HG02798 (cell line): ENCODE results near the gene CNIH1.
"Not testable (repeated sequence)": the region's sequence is repeated elsewhere in the genome, so short reads cannot be mapped to it uniquely, and the experiment has no call there.

Source experiments
- ATAC-seq: cut with Tn5 transposase; IDR thresholded peaks from one replicate; pipeline ENCODE4 v1.9.1; 2021; ENCODE audit warnings: mild to moderate bottlenecking; ENCODE audit not compliant: unreplicated experiment, poor library complexity

Gene CNIH1

GRCh38 chr14:54470701-54471100 lies 29.5 kb upstream of the CNIH1 start:
- ATAC-seq: no peak

- ATAC-seq: no peak
Measured at GRCh38 chr14:54467280-54467679, 26.1 kb upstream of the CNIH1 start.

GRCh38 chr14:54465654-54466053 lies 24.5 kb upstream of the CNIH1 start:
- no peak for ATAC-seq

- ATAC-seq: no peak
Measured at GRCh38 chr14:54462048-54462447, 20.9 kb upstream of the CNIH1 start.

DNA sequence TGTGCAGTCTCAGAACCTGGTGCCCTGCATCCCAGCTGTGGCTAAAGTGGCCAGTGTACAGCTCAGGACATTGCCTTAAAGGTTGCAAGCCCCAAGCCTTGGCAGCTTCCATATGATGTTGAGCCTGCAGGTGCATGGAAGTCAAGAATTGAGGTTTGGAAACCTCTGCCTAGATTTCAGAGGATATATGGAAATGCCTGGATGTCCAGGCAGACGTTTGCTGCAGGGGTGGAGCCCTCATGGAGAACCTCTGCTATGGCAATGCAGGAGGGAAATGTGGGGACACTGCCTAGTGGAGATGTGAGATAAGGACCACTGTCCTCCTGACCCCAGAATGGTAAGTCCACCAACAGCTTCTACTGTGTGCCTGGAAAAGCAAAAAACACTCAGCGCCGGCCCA lies 17.9 kb upstream of the CNIH1 start:
- ATAC-seq: no peak

- ATAC-seq: not testable (repeated sequence)
Measured at GRCh38 chr14:54458536-54458935, 17.4 kb upstream of the CNIH1 start.

DNA sequence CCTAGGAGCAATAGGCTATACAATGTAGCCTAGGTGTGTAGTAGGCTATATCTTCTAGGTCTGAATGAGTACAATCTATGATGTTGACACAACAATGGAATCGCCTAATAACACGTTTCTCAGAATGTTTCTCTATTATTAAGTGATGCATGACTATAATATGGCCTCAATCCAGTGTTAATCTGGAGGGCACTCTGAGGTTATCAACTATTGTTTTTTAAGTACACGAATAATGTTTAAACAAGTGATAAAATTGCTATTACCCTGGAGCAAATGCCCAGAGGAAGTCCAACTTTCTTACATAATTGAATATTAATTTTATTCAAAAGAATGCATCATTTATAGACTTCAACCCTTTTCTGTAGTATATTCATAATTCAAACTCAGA lies 16.4 kb upstream of the CNIH1 start:
- no peak for ATAC-seq

GRCh38 chr14:54456820-54457608 lies 15.8 kb upstream of the CNIH1 start:
- not testable (repeated sequence) for ATAC-seq

DNA sequence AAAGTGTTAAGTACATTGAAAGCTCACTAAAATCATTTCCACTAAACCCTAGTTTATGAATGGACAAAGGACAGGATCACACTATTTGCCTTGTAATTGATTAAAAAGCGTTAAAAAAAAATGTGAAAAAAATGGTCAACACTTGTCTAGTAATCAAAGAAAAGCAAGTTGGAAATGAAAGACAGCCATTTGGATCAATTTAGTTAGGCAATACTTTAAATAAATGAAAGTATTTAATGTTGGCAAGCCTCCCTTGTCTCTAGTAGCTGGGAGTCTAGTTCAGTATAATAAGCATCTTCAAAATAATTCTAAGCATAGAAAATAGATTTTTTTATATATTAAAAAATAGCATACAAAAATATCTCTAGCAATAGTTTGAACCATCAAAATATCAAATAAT lies 14.2 kb upstream of the CNIH1 start:
- no peak for ATAC-seq

DNA sequence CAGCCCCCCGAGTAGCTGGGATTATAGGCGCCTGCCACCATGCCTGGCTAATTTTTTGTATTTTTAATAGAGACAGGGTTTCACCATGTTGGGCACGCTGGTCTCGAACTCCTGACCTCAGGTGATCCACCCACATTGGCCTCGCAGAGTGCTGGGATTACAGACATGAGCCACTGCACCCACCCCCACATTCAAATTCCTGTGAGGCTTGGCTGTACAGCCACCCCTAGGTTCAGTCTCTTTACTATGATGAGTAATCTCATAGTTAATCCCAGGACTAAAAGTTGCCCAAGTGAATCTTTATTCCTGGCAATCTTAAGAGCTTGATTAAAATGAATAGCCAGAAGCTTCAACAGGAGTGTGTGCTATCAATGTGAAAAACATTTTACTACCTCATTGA lies 12.8 kb upstream of the CNIH1 start:
- ATAC-seq: not testable (repeated sequence)

GRCh38 chr14:54453252-54453651 lies 12.1 kb upstream of the CNIH1 start:
- no peak for ATAC-seq

DNA sequence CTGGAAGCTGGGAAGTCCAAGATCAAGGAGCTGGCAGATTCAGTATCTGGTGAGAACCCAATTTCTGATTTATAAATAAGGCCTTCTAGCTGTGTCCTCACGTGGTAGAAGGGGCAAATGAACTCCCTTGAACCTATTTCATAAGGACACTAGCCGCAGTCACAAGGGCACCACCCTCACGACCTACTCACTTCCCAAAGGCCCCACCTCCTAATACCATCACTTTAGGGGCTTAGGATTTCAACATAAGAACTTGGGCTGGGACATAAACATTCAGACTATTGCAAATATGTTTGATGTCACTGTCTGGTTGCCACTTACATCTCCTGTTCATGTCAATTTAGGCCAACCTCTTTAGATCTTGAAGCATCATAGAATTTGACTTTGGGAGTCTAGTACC lies 10.8 kb upstream of the CNIH1 start:
- ATAC-seq: no peak

GRCh38 chr14:54451121-54451601 lies 10.0 kb upstream of the CNIH1 start:
- no peak for ATAC-seq

DNA sequence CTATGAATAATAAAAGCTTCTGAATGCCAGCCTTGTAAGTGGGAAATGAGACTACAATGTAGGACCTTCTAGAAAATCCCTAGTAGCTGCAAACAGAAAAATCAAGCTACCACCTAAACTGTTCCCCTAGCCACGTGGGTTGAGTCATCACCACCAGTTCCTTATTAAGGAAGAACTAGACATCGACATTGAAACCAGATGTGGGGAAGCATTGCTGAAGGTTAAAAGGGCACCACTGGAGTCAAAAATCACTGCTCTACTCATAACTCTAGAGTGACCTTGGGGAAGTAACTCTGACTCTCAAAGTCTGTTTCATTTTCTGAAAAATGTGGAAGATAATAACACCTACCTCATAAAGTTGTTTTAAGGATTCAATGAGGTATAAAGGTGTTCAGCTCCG lies 9.4 kb upstream of the CNIH1 start:
- ATAC-seq: peak; percentile 77

DNA sequence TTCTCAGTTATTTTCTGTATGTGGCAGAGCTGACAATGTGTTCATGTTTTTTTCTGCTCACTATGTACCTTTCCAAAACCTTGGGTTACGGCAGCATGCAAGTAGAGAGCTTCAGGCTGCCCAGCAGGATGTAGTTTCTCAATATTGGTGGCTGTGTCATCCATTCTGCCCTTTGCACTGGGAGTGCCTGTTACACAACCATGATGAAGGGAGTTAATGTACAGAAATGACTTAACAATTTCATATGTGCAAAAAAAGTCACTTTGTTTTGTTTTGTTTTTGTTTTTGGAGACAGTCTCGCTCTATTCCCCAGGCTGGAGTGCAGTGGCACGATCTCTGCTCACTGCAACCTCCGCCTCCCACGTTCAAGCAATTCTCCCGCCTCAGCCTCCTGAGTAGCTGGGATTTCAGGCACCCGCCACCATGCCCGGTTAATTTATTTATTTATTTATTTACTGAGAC lies 6.1 kb upstream of the CNIH1 start:
- no peak for ATAC-seq

GRCh38 chr14:54446161-54446693 lies 5.1 kb upstream of the CNIH1 start:
- ATAC-seq: no peak

- ATAC-seq: no peak
Measured at GRCh38 chr14:54444681-54445080, 3.5 kb upstream of the CNIH1 start.

DNA sequence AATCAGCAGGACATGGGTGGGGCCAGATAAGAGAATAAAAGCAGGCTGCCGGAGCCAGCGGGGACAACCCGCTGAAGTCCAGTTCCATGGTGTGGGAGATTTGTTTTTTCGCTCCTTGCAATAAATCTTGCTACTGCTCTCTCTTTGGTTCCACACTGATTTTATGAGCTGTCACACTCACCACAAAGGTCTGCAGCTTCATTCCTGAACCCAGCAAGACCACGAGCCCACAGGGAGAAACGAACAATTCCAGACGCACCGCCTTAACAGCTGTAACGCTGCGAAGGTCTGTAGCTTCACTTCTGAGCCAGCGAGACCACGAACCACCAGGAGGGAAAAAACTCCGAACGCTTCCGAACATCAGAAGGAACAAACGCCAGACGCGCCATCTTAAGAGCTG lies 2.8 kb upstream of the CNIH1 start:
- no peak for ATAC-seq

- ATAC-seq: not testable (repeated sequence)
Measured at GRCh38 chr14:54442961-54443360, 1.8 kb upstream of the CNIH1 start.

DNA sequence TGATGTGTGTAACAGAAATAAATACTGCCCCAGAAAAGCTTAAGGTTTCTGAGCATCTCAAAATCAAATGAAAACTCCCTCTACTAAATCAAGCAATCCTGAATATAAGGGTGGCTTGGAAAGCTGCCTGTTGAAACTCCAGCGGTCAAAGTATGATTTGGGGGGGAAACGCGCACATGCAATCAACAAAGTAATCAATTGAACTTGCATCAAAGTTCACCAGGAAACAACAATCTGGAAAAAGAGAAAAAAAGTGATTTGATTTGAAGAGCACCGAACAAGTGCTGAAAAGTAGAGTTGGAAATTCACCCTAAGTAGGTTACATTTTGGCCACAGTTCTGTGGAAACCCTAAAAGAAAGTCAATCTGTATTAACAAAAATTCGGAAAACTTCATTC lies 700 bp downstream of the CNIH1 start:
- no peak for ATAC-seq

GRCh38 chr14:54440037-54440436 lies 1.1 kb downstream of the CNIH1 start:
- ATAC-seq: no peak

GRCh38 chr14:54438703-54439102 lies 2.5 kb downstream of the CNIH1 start:
- no peak for ATAC-seq
